ENCODE data around the gene USP50.
"Not testable (repeated sequence)": the region's sequence is repeated elsewhere in the genome, so short reads cannot be mapped to it uniquely, and the experiment has no call there.

Gene USP50

GRCh38 chr15:50501815-50502214 is 44.7 kb downstream of the USP50 start:
- no peak for DNase-seq

DNA sequence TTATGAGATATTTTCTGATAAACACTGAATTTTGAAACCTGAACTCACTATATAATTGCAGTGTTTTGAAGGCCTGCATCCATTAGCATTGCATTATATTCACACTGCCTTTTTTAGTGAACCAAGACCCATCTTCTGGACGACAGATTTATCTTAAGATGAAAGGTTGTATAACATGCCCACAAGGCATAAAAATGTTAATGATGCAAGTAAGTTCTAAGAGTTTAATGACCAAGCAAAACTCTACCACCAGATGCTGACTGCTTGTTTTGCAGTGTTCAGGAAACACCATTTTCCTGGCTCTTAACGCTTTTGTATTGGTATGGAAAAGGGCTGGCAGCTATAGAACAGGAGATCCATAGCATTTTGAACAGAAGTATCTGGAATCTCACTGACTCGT is 46.1 kb downstream of the USP50 start:
- no peak for DNase-seq

- no peak for DNase-seq
These were observed 49.8 kb downstream of the USP50 start for GRCh38 chr15:50496692-50497091.

- DNase-seq: not testable (repeated sequence)
These were observed 51.9 kb downstream of the USP50 start for GRCh38 chr15:50494547-50494946.

DNA sequence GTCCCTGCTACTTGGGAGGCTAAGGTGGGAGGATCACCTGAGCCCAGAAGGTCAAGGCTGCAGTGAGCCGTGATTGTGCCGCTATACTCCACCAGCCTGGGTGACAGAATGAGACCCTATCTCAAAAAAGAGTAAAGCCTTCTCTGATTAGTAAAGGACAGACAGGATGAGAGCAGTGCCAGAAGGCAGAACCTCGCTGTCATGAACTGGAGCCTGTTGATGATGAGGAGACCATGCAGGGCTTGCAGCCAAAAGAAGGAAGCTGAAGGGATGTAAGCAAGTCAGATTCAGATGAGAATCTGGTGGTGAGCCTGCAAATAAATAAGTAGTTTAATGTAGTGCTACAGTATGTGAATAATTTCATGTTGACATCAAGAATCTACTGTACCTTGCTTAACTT is 52.8 kb downstream of the USP50 start:
- no peak for DNase-seq

- no peak for DNase-seq
These were observed 59.2 kb downstream of the USP50 start for GRCh38 chr15:50487287-50487686.

- no peak for DNase-seq
These were observed 61.1 kb downstream of the USP50 start for GRCh38 chr15:50485389-50485788.

- no peak for DNase-seq
These were observed 61.7 kb downstream of the USP50 start for GRCh38 chr15:50484781-50485180.

DNA sequence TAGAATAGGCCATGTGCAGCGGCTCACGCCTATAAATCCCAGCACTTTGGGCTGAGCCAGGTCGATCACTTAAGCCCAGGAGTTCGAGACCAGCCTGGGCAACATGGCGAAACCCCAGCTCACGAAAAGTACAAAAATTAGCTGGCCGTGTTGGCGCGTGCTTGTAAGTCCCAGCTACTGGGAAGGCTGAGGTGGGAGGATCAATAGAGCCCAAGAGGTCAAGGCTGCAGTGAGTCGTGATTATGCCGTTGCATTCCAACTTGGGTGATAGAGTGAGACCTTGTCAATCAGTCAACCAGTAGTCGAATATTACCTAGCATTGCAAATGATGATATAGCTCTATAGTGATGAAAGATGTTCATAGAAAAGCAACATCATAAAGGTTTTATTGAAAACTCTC is 70.3 kb downstream of the USP50 start:
- no peak for DNase-seq

DNA sequence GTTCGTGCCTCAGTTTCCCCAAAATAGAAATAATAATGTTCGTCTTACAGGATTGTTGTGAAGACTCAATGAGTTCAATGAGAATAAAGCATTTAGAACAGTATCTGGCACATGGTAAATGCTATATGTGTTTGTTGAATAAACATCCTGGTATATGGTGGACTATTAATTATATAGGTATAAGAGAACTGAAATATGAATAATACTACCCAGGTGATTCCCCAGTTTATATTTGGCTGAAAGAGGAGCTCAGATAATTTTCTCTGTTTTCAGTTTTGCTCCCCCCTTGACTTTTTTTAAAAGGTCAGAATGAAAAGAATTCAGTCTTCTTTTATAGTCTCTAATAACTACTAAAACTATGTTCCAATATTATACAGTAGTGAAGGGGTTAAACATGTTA is 75.4 kb downstream of the USP50 start:
- no peak for DNase-seq

DNA sequence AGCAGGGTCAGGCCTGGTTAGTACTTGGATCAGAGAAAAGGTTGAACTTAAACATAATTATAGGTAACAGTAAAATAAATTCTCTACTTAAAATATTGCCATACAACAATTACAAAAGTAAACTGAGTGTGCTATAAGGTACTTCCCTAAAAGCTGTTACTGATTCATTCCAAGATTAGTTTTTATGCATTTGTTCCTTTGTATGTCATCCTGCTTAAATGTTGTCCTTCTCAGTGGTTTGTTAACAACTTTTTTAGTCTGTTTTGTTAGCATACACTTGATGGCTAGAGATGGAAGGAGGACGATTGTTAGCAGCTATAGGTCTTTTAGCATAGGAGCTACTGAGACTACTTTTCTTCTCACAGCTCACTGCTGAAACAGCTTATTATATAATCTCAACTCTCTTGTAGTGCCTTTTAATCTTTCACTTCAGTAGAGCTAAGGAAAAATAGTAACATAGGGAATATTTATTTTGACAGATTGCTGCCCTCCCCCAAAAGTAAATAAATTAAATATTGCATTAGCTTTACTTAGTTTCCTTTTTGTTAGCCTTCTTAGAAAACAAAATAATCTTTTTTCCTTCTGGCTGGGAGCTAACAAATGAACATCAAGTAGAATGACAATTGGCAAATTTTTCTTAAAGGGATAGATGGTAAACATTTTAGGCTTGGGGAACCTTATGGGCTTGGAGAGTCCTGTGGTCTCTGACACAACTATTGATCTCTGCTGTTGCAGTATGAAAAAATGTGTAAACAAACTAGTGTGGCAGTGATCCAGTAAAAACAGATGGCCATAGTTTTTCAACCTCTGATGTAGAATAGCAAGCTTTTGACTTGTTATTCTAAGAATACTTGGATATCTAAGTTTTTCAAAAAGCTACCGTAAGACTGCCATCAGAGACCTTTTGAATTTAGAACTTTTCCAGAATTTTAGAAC is 82.8 kb downstream of the USP50 start:
- DNase-seq: no peak

- DNase-seq: no peak
These were observed 87.9 kb downstream of the USP50 start for GRCh38 chr15:50458348-50459112.

- no peak for DNase-seq
These were observed 93.5 kb downstream of the USP50 start for GRCh38 chr15:50452927-50453326.

Measured in NCI-H187 (cell line).